CD4-positive, alpha-beta T cell (primary cell): Measurements from ENCODE around the gene MPPED1. TPM values are rescaled to one million over a fixed set of nuclear protein-coding genes. Genes with fewer than 3 reads are reported as not detected.

Source experiments
- ATAC-seq: fragments of 200-7000 bp; cut with Tn5 transposase; one replicate; pipeline ENCODE4 v1.10.0; 2022; ENCODE audit warnings: mild to moderate bottlenecking; ENCODE audit not compliant: poor library complexity
- CTCF ChIA-PET: fragments of 350-600 bp; sonication (Branson Sonifier 250); formaldehyde crosslinking; loops from one replicate; lab custom pipeline; 2021; ENCODE audit warnings: antibody characterized with exemption, inconsistent platforms; lab: Charles Lee
- POLR2A ChIA-PET: fragments of 350-600 bp; sonication (Branson Sonifier 250); formaldehyde crosslinking; loops from one replicate; lab custom pipeline; 2021; ENCODE audit warnings: antibody characterized with exemption, inconsistent platforms; lab: Charles Lee
- DNase-seq, 14 experiments: peaks; one replicate each; pipeline ENCODE4 v3.0.0-alpha.2; 2013 to 2020; ENCODE audit warnings: mixed read lengths in 2 of 14
- H3K27ac ChIP-seq, 2 donors: one replicate each; pipeline versions ENCODE4 v1.5.1 to v1.7.0; 2013; ENCODE audit warnings: low read length in 2 of 2, low read depth in 1 of 2, mild to moderate bottlenecking in 1 of 2
- H3K27me3 ChIP-seq, 2 experiments: 1 replicate in 1 of 2; 2 replicates in 1 of 2; pipeline versions ENCODE4 v1.6.1 to v1.7.0; 2013; ENCODE audit warnings: low read length in 2 of 2, control low read depth in 1 of 2, mild to moderate bottlenecking in 1 of 2, moderate library complexity in 1 of 2; ENCODE audit not compliant: insufficient read depth in 2 of 2, control insufficient read depth in 1 of 2
- H3K36me3 ChIP-seq: one replicate; pipeline ENCODE4 v1.6.1; 2013; ENCODE audit warnings: low read length, control low read depth; ENCODE audit not compliant: insufficient read depth
- H3K4me1 ChIP-seq: one replicate; pipeline ENCODE4 v1.6.1; 2013; ENCODE audit warnings: low read length, control low read depth; ENCODE audit not compliant: insufficient read depth
- H3K4me3 ChIP-seq: one replicate; pipeline ENCODE4 v1.5.1; 2013; ENCODE audit warnings: mild to moderate bottlenecking, low read length, moderate library complexity
- H3K9me3 ChIP-seq, 2 experiments: 1 replicate in 1 of 2; 2 replicates in 1 of 2; pipeline versions ENCODE4 v1.6.1 to v1.7.0; 2013; ENCODE audit warnings: low read length in 2 of 2, mild to moderate bottlenecking in 2 of 2, control low read depth in 1 of 2, moderate library complexity in 1 of 2; ENCODE audit not compliant: control insufficient read depth in 1 of 2, insufficient read depth in 1 of 2
- H3K27ac Mint-ChIP-seq: one replicate; pipeline ENCODE4 v1.8.0; 2020; ENCODE audit warnings: mixed read lengths
- H3K27me3 Mint-ChIP-seq: one replicate; pipeline ENCODE4 v1.8.0; 2021; ENCODE audit warnings: mixed read lengths
- H3K36me3 Mint-ChIP-seq: one replicate; pipeline ENCODE4 v1.8.0; 2021; ENCODE audit warnings: low read depth, mixed read lengths
- H3K4me1 Mint-ChIP-seq: one replicate; pipeline ENCODE4 v1.8.0; 2021; ENCODE audit warnings: low read depth, mixed read lengths
- H3K4me3 Mint-ChIP-seq: one replicate; pipeline ENCODE4 v1.8.0; 2020; ENCODE audit warnings: mild to moderate bottlenecking, mixed read lengths
- H3K9me3 Mint-ChIP-seq: one replicate; pipeline ENCODE4 v1.8.0; 2020; ENCODE audit warnings: mixed read lengths
- CTCF ChIP-seq: fragments of 200-600 bp; IDR thresholded peaks from one replicate; pipeline ENCODE4 v1.8.0; 2022; ENCODE audit warnings: antibody characterized with exemption, mild to moderate bottlenecking
- intact Hi-C, 2 experiments: fragments of 100-400 bp; cut with DNase I in 1 of 2; cut with micrococcal nuclease in 1 of 2; formaldehyde crosslinking; loops; one replicate each; pipeline versions ENCODE4 v1.15.1 to v1.9.0; 2023 to 2025; cut with DNase I, micrococcal nuclease
- total RNA-seq, 174 experiments: library from RNA in 2 of 174; stranded (reverse) in 2 of 174; gene quantifications; one replicate each; pipeline ENCODE4 v1.2.3 and lab custom pipeline; 2021 to 2026

The MPPED1 gene
- total RNA-seq, 2 experiments from 2014 or later = not detected

GRCh38 chr22:43554259-43554636 is 142.4 kb downstream of the MPPED1 start:
- intact Hi-C loops = no loop called here
- H3K27ac ChIP-seq = no peak overlapping the region
- no peak for TF ChIP-seq CTCF
- H3K36me3 ChIP-seq = no peaks in the 10 kb centered on the region
- Mint-ChIP-seq H3K27me3 (peaks cover 20% of the 10 kb centered on the region), H3K9me3 (no peaks in the 10 kb centered on the region), H3K4me3 (no peak overlapping the region), H3K4me1 (no peaks in the 10 kb centered on the region), H3K36me3 (no peaks in the 10 kb centered on the region), H3K27ac (no peak overlapping the region)
- ChIA-PET POLR2A (no interaction called here), CTCF (no interaction called here)
- no peaks in the 10 kb centered on the region for H3K4me1 ChIP-seq
- H3K27me3 ChIP-seq = peaks cover 0 to 3% of the 10 kb centered on the region in 2 experiments
- DNase-seq (no peak), ATAC-seq (no peak)
- H3K4me3 ChIP-seq = no peak overlapping the region
- H3K9me3 ChIP-seq = peaks cover 0 to 14% of the 10 kb centered on the region in 2 experiments

GRCh38 chr22:43554694-43555365 is 143.0 kb downstream of the MPPED1 start:
- Histone ChIP-seq H3K27me3 (peaks cover 0 to 3% of the 10 kb centered on the region in 2 experiments), H3K4me3 (no peak overlapping the region), H3K4me1 (no peaks in the 10 kb centered on the region), H3K9me3 (peaks cover 0 to 14% of the 10 kb centered on the region in 2 experiments), H3K27ac (no peak overlapping the region), H3K36me3 (no peaks in the 10 kb centered on the region)
- ChIA-PET CTCF (no interaction called here), POLR2A (no interaction called here)
- Mint-ChIP-seq H3K4me1 (no peaks in the 10 kb centered on the region), H3K27ac (no peak overlapping the region), H3K27me3 (peaks cover 20% of the 10 kb centered on the region), H3K4me3 (no peak overlapping the region), H3K36me3 (no peaks in the 10 kb centered on the region), H3K9me3 (no peaks in the 10 kb centered on the region)
- TF ChIP-seq CTCF = no peak
- no peak for DNase-seq
- intact Hi-C loops = no loop called here
- no peak for ATAC-seq

- ChIA-PET POLR2A (no interaction called here), CTCF (no interaction called here)
- DNase-seq = no peak
- H3K9me3 Mint-ChIP-seq = no peaks in the 10 kb centered on the region
- peaks cover 0 to 20% of the 10 kb centered on the region in 2 experiments for H3K9me3 ChIP-seq
- H3K4me1 Mint-ChIP-seq = no peaks in the 10 kb centered on the region
- no peak overlapping the region for H3K27ac Mint-ChIP-seq
- ATAC-seq = no peak
- H3K27ac ChIP-seq = no peak overlapping the region
- H3K36me3 ChIP-seq = no peaks in the 10 kb centered on the region
- H3K27me3 Mint-ChIP-seq = peaks cover 20% of the 10 kb centered on the region
- no peak overlapping the region for H3K4me3 Mint-ChIP-seq
- no peaks in the 10 kb centered on the region for H3K36me3 Mint-ChIP-seq
- H3K4me1 ChIP-seq = no peaks in the 10 kb centered on the region
- H3K27me3 ChIP-seq = peaks cover 0 to 3% of the 10 kb centered on the region in 2 experiments
- TF ChIP-seq CTCF = no peak
- no peak overlapping the region for H3K4me3 ChIP-seq
- intact Hi-C loops = no loop called here
Measured at GRCh38 chr22:43555561-43556515, 144.0 kb downstream of the MPPED1 start.

Other genes with a start within 250 kb of the MPPED1 start
- gene TTLL12, start 224.9 kb upstream of the MPPED1 start, total RNA-seq = 1 to 10 TPM; 5.0 to 6.6 TPM
- gene SCUBE1, start 68.6 kb upstream of the MPPED1 start, total RNA-seq = not detected